HL-60 (cell line): Measurements from ENCODE around the gene C11orf16.

Source experiments
- GABPA ChIP-seq: IDR thresholded peaks from 2 replicates; pipeline ENCODE4 v1.6.1; 2012; ENCODE audit warnings: low read depth
- POLR2AphosphoS5 ChIP-seq: IDR thresholded peaks from 2 replicates; pipeline ENCODE4 v1.6.1; 2012; ENCODE audit warnings: low read depth
- REST ChIP-seq: IDR thresholded peaks from 2 replicates; pipeline ENCODE4 v1.6.1; 2012; ENCODE audit warnings: low read depth; ENCODE audit not compliant: insufficient replicate concordance
- TF ChIP-seq, protein P1 (sequence below): IDR thresholded peaks from one replicate; pipeline ENCODE4 v1.5.1; 2011; ENCODE audit warnings: low read length, control low read depth, inconsistent platforms; ENCODE audit not compliant: insufficient read depth

- TF ChIP-seq POLR2AphosphoS5 (no peak), GABPA (no peak), REST (no peak)
- TF ChIP-seq, protein P1, sequence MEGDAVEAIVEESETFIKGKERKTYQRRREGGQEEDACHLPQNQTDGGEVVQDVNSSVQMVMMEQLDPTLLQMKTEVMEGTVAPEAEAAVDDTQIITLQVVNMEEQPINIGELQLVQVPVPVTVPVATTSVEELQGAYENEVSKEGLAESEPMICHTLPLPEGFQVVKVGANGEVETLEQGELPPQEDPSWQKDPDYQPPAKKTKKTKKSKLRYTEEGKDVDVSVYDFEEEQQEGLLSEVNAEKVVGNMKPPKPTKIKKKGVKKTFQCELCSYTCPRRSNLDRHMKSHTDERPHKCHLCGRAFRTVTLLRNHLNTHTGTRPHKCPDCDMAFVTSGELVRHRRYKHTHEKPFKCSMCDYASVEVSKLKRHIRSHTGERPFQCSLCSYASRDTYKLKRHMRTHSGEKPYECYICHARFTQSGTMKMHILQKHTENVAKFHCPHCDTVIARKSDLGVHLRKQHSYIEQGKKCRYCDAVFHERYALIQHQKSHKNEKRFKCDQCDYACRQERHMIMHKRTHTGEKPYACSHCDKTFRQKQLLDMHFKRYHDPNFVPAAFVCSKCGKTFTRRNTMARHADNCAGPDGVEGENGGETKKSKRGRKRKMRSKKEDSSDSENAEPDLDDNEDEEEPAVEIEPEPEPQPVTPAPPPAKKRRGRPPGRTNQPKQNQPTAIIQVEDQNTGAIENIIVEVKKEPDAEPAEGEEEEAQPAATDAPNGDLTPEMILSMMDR: no peak
Observed at GRCh38 chr11:8925711-8926110, 7.0 kb downstream of the C11orf16 start.
